ENCODE results near the gene OMA1. TPM values are rescaled to one million over a fixed set of nuclear protein-coding genes. Genes with fewer than 3 reads are reported as not detected.

Gene OMA1
- total and polyA plus RNA-seq, 2 of the 4 experiments (the other 2 are of a cell fraction), result 5.9 to 6.4 TPM

DNA sequence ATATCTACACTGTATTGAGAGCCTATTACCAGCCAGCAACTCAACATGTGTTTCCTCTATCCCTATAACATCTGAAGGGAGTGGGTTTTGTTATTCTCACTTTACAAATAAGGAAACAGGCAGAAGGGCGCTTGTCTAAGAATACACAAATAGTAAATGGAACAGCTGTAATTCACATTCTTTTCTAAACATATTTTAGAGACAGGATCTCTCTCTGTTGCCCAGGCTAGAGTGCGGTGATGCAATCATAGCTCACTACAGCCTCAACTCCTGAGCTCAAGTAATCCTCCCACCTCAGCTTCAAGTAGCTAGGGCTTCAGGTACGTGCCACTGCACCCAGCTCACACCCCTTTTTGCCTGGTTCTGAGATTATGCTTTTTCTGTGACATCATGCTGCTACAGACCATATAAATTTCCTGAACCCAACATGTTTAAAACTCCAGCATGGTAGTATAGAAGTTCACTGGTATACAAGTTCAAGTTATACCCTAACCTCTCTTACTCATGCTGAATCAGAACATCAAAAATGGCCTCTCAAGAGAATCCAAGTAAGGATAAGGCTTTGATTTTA lies 39.1 kb upstream of the OMA1 start:
- Histone ChIP-seq H3K18ac (ENCODE audit: low read depth, low read length) (peak overlapping the region; percentile 95), H3K23ac (ENCODE audit: low read depth, low read length) (peak overlapping the region; percentile 23; the same call in 1 of the 2 replicates), H2BK15ac (ENCODE audit: low read depth, low read length) (peak overlapping the region; percentile 93; the same call in 2 of the 3 replicates), H3K14ac (replicated peaks; ENCODE audit: low read depth, low read length) (peak overlapping the region; percentile 88; the same call in 1 of the 2 replicates), H3K4me1 (ENCODE audit: control insufficient read depth, insufficient read depth, low read length) (peaks cover 19% of the 10 kb centered on the region), H3K4ac (ENCODE audit: low read depth, low read length) (peak overlapping the region; percentile 86), H2BK20ac (ENCODE audit: low read depth, low read length) (peak overlapping the region; percentile 86), H3K79me1 (ENCODE audit: low read depth in 1 of 2, low read length in 2 of 2) (no peaks in the 10 kb centered on the region), H2AFZ (replicated peaks; ENCODE audit: low read length, poor library complexity) (peak overlapping the region; percentile 17), H3K4me2 (ENCODE audit: low read depth, low read length) (no peak overlapping the region), H4K8ac (ENCODE audit: low read depth in 2 of 2, low read length in 2 of 2) (peak overlapping the region; percentile 35 to 65; a peak in 2 of 4 replicates), H4K91ac (ENCODE audit: insufficient read depth, low read depth, low read length) (peak overlapping the region; percentile 77), H3K27me3 (ENCODE audit: control insufficient read depth, insufficient read depth, low read length) (no peaks in the 10 kb centered on the region), H2AK5ac (ENCODE audit: low read depth, low read length) (peak overlapping the region; percentile 83), H3K56ac (ENCODE audit: extremely low read depth, insufficient read depth, low read length) (no peak overlapping the region), H4K5ac (ENCODE audit: low read depth, low read length) (peak overlapping the region; percentile 49; the same call in 1 of the 2 replicates), H4K20me1 (ENCODE audit: insufficient read depth, low read length) (no peaks in the 10 kb centered on the region), H3K27ac (ENCODE audit: insufficient read depth, low read length) (peak overlapping the region; percentile 51; the same call in 1 of the 2 replicates), H2BK120ac (ENCODE audit: low read depth, low read length) (peak overlapping the region; percentile 94), H3K9me1 (ENCODE audit: insufficient read depth, low read length) (peaks cover 19% of the 10 kb centered on the region), H3K36me3 (ENCODE audit: control insufficient read depth, insufficient read depth, low read length) (no peaks in the 10 kb centered on the region), H3K9ac (ENCODE audit: low read depth, low read length) (no peak overlapping the region), H3K9me3 (ENCODE audit: control insufficient read depth, insufficient read depth, low read length) (no peaks in the 10 kb centered on the region), H2AK9ac (replicated peaks; ENCODE audit: low read depth, low read length, poor library complexity) (no peak overlapping the region), H2BK5ac (ENCODE audit: low read depth, low read length, poor library complexity, severe bottlenecking) (no peak overlapping the region), H3K4me3 (ENCODE audit: insufficient read depth, low read depth, low read length) (no peak overlapping the region)
- ATAC-seq (ENCODE audit: low read depth), result peak; percentile 45
- DNase-seq, result peak; percentile 56
- ChIA-PET POLR2A (ENCODE audit: unreplicated experiment) (no interaction called here), CTCF (no interaction called here)
- TF ChIP-seq SMC3 (IDR thresholded peaks at IDR 0.05; ENCODE audit: low read depth, low read length) (no peak), CEBPB (IDR thresholded peaks at IDR 0.05; ENCODE audit: low read depth, low read length) (peak; percentile 90)
- no TSS peak for BruUV-seq (replicated peaks)
- in situ Hi-C loops (cut with MboI; ENCODE audit: low sequenced_read_pairs), result no loop called here
- intact Hi-C loops (cut with micrococcal nuclease), result loop anchor here (2.0 kb wide), 2 partner anchors 39 to 67 kb away; partner anchors contain the start of gene OMA1
- dilution Hi-C loops (cut with HindIII; ENCODE audit: low sequenced_read_pairs, unreplicated experiment), result no loop called here
- WGBS, 2 experiments (ENCODE audit: extremely low coverage in 2 of 2, insufficient read length in 1 of 2), result 40% methylated on average over 1 of the region's 3 CpGs; no CpG with 5 or more reads in 1 of the 2 experiments

Measured in IMR-90 (cell line).